ENCODE results near the gene MARCO.

The MARCO gene

GRCh38 chr2:118942031-118942430 is at the start of gene MARCO:
MARCO (plus strand) TSS chr2:118942194; CDS start chr2:118942301, 107 bp downstream.
- no peak for DNase-seq

- DNase-seq, result no peak
Measured at GRCh38 chr2:118893100-118893499, 48.9 kb upstream of the MARCO start.

GRCh38 chr2:118902266-118903028 is 39.5 kb upstream of the MARCO start:
- DNase-seq, result no peak

- DNase-seq, result no peak
Measured at GRCh38 chr2:118903029-118903351, 39.0 kb upstream of the MARCO start.

- no peak for DNase-seq
Measured at GRCh38 chr2:118903551-118904479, 38.2 kb upstream of the MARCO start.

- no peak for DNase-seq
Measured at GRCh38 chr2:118905206-118905605, 36.8 kb upstream of the MARCO start.

- no peak for DNase-seq
Measured at GRCh38 chr2:118906186-118906585, 35.8 kb upstream of the MARCO start.

- DNase-seq, result no peak
Measured at GRCh38 chr2:118907759-118908158, 34.2 kb upstream of the MARCO start.

GRCh38 chr2:118909191-118909590 is 32.8 kb upstream of the MARCO start:
- DNase-seq, result no peak

- no peak for DNase-seq
Measured at GRCh38 chr2:118911166-118911856, 30.7 kb upstream of the MARCO start.

- DNase-seq, result no peak
Measured at GRCh38 chr2:118911936-118912335, 30.1 kb upstream of the MARCO start.

- DNase-seq, result no peak
Measured at GRCh38 chr2:118913131-118913802, 28.7 kb upstream of the MARCO start.

- no peak for DNase-seq
Measured at GRCh38 chr2:118913803-118914645, 28.0 kb upstream of the MARCO start.

GRCh38 chr2:118914721-118915453 is 27.1 kb upstream of the MARCO start:
- DNase-seq, result no peak

- DNase-seq, result no peak
Measured at GRCh38 chr2:118918017-118918416, 24.0 kb upstream of the MARCO start.

GRCh38 chr2:118921646-118922045 is 20.3 kb upstream of the MARCO start:
- DNase-seq, result no peak

GRCh38 chr2:118922254-118922653 is 19.7 kb upstream of the MARCO start:
- no peak for DNase-seq

- DNase-seq, result no peak
Measured at GRCh38 chr2:118923371-118923770, 18.6 kb upstream of the MARCO start.

GRCh38 chr2:118925476-118925875 is 16.5 kb upstream of the MARCO start:
- DNase-seq, result no peak

GRCh38 chr2:118925981-118926380 is 16.0 kb upstream of the MARCO start:
- DNase-seq, result no peak

GRCh38 chr2:118929059-118929458 is 12.9 kb upstream of the MARCO start:
- DNase-seq, result no peak
